ENCODE data around the gene HMOX1.
"Not testable (repeated sequence)": the region's sequence is repeated elsewhere in the genome, so short reads cannot be mapped to it uniquely, and the experiment has no call there.

Gene HMOX1

DNA sequence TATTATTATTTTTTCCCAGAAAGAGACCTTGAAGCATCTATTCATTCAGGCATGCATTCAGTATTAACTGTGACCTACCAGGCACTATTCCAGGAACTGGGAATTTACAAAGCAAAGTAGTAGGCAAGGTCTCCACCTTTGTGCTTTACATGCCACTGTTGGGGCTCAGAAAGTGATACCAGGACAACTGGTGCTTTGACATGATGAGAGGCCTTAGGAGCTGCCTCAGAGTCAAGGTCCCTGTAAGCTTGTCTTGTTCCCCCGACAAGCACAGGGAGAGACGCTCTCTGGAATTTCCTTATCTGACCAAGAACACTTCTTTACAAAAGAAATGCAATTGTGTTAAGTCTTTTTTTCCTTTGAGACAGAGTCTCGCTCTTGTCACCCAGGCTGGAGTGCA is 2.3 kb upstream of the HMOX1 start:
- DNase-seq (ENCODE audit: extremely low read depth in 1 of 2, low read depth in 1 of 2), result no peak

DNA sequence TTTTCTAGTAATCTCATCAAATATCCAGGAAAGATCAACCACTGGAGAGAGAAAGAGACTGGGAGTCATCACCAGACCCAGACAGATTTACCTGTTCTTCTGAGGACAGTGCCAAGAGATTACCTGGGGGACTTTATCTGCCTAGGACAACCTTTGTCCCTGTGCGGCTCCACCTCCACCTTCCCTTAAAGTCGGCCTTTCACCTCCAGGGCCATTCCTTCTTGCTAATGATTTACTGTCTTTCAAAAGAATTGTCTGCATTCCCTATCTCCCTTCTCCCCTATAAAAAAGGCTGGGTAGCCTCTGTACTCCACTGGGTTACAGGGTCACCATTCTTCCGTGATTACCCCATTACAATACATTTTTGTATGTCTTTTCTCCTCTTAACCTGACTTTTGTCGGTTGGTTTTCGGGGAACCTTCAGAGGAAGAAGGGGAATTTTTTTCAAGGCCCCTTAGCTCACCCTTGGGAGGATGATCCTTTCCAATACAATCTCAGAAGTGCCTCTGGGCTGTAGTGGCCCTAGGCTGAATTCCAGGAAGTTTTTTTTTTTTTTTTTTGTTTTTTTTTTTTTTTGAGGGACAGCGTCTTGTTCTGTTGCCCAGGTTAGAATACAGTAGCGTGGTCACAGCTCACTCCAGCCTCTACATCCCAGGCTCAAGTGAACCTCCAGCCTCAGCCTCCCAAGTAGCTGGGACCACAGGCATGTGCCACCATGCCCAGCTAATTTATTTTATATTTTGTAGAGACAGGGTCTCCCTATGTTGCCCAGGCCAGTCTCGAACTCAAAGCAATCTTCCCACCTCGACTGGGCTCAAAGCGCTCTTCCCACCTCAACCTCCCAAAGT is 1.5 kb upstream of the HMOX1 start:
- no peak for DNase-seq (ENCODE audit: extremely low read depth in 1 of 2, low read depth in 1 of 2)

DNA sequence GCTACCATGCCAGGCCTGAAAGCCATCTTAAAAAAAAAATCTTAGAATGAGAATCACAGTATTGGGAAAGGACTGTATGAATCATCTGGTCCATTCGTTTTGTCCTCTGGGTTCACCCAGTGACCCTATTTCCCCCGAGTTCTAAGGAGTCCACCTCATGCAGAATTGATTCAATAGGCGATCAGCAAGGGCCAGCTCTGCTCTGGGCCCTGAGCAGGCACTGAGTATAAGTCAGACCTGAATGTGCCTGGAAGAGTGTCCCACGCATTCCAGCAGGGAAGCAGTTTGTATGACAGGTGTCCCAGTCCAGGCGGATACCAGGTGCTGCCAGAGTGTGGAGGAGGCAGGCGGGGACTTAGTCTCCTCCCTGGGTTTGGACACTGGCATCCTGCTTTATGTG is 883 bp upstream of the HMOX1 start:
- no peak for DNase-seq (ENCODE audit: extremely low read depth in 1 of 2, low read depth in 1 of 2)

DNA sequence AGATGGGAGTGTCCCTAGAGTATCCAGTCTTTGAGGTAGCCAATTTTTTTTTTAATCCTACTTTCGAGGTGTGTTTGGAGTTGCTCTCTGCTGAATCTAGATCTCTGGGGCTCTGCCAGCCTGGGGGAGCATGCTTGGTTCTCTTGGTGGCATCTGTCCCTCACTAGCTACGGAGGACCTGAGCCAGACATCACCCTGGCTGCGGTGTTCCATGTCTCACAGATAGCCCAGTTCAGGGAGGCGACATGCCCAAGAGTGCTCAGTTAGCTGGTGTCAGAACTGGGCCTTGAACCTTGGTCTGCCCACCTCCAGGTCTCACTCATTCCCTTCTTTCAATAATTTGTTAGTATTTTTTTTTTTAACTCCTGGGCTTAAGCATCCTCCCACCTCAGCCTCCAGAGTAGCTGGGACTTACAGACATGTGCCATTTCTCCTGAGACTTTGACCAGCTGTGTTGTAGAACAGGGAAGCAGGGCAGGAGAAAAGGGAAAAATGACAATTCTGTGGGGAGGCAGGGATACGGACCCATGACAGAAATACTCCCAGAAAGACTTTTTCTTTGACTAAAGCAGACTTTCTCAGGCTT is 621 bp downstream of the HMOX1 start:
- DNase-seq (ENCODE audit: extremely low read depth in 1 of 2, low read depth in 1 of 2), result no peak

DNA sequence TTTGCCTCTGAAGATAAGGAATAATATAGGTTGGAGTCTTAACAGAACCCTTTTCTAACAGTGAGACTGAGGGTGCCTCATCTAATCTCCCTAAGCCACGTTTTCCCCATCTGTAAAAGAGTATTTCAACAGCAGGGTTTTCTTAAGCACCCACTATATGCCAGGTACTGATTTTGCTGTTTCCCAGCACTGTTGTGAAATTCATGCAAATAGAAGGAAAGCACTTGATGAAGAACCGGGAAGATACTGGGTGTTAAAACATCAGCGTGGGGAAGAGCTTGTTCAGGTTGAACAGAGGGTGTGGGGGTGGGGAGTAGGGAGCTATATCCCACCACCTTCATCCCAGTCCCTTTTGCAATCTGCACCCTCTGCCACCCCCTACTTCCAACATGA is 2.8 kb downstream of the HMOX1 start:
- no peak for DNase-seq (ENCODE audit: extremely low read depth in 1 of 2, low read depth in 1 of 2)

DNA sequence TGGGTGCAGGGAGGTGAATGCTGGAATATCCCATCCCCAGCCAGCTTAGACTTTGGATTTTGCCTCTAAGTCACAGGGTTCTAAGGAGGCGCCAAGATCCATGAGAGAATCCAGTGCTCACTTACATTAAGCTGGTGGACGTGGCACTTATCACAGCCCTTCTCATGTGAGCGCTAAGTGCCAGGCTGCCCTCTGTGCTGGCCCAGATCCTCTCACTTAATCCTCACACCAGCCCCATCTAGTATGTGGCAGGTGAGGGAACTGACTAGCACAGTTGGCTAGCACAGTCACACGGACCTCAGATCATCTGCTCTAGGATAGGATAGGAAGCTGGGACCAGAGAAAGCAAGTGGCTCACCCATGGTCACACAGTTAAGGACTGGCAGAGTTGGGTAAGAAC is 3.6 kb downstream of the HMOX1 start:
- DNase-seq (ENCODE audit: extremely low read depth in 1 of 2, low read depth in 1 of 2), result no peak

DNA sequence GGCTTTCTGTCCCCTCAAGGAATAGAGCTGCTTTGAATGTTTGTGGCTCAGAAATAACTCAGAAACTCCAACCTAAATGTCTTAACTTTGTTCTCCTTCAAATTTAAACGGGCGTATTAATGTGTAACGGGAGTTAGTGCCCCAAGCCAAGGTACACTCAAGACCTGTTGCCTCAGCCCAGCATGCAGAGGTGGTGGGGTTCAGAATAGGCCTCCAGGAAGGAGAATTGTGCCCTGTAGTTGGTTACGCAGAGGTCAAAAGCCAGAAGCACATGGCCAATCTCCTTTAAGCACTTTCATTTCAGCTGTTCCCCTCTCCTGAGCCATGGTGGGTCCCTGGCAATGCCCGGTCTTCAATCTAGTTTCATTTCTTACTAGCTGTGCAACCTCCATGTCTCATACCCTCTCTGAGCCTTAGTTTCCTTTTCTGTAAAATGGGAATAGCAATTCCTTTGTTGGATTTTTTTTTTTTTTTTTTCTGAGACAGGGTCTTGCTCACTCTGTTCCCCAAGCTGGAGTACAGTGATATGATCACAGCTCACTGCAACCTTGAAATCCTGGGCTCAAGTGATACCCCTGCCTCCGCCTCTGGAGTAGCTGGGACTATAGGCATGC is 4.2 kb downstream of the HMOX1 start:
- DNase-seq (ENCODE audit: extremely low read depth in 1 of 2, low read depth in 1 of 2), result no peak

DNA sequence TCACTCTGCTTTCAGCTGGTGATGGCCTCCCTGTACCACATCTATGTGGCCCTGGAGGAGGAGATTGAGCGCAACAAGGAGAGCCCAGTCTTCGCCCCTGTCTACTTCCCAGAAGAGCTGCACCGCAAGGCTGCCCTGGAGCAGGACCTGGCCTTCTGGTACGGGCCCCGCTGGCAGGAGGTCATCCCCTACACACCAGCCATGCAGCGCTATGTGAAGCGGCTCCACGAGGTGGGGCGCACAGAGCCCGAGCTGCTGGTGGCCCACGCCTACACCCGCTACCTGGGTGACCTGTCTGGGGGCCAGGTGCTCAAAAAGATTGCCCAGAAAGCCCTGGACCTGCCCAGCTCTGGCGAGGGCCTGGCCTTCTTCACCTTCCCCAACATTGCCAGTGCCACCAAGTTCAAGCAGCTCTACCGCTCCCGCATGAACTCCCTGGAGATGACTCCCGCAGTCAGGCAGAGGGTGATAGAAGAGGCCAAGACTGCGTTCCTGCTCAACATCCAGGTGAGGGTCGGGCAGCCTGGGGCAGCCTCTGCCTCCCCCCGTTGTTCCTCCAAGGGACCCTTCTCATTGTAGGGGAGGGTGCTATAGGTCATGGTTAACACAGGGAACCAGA is 5.9 kb downstream of the HMOX1 start:
- DNase-seq (ENCODE audit: extremely low read depth in 1 of 2, low read depth in 1 of 2), result no peak

DNA sequence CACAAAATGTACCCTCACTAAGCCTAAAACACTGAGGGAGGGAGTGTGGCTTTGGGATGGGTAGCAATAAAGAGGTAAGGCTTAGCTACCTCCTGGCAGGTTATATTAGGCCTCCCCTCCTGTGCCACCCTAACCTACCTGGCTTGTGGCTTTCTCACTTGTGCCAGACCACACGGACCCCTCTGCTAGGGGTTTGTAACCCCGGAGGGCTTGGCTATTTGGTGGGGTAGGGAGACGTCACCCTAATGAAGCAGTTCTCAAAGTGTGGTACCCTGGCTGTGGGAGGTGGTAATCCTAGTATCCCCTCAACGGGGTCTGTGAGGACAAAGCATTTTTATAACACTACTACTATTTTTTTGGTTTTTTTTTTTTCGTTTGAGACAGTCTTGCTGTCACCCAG is 10.0 kb downstream of the HMOX1 start:
- DNase-seq (ENCODE audit: extremely low read depth in 1 of 2, low read depth in 1 of 2), result no peak

DNA sequence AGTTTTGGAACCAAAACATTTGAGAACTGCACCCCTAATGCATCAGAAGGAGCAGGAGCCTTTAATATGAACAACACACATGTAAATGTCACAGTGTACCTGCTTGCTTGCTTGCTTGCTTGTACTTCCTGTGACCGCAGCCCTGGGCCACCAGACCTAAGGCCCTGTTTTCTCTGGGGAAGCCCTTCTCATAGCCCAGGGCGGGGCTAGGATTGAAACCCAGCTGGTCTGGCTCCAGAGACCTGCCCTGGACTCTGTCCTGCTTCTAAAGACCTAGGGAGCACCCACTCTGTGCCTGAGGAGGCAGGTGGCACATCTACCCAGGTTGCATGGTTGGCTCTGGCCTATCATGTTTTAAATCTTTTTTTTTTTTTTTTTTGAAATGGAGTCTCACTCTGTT is 11.5 kb downstream of the HMOX1 start:
- DNase-seq (ENCODE audit: extremely low read depth in 1 of 2, low read depth in 1 of 2), result no peak

DNA sequence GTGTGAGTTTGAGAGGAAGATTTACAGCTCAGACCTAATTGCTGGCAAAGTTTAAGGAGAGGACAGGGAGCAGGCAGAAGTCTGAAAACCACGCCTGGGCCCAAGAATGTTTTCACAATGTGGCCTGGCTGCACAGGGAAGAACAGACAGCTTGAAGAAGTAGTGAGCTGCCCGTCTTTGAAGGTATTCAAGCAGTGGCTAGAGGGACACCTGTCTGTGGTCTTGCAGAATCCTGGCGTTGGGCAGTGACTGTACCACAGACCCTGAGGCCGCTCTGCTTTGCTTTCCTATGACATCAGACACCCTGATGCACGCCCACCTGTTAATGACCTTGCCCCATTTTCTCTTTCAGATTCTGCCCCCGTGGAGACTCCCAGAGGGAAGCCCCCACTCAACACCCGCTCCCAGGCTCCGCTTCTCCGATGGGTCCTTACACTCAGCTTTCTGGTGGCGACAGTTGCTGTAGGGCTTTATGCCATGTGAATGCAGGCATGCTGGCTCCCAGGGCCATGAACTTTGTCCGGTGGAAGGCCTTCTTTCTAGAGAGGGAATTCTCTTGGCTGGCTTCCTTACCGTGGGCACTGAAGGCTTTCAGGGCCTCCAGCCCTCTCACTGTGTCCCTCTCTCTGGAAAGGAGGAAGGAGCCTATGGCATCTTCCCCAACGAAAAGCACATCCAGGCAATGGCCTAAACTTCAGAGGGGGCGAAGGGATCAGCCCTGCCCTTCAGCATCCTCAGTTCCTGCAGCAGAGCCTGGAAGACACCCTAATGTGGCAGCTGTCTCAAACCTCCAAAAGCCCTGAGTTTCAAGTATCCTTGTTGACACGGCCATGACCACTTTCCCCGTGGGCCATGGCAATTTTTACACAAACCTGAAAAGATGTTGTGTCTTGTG is 12.5 kb downstream of the HMOX1 start:
- no peak for DNase-seq (ENCODE audit: extremely low read depth in 1 of 2, low read depth in 1 of 2)

DNA sequence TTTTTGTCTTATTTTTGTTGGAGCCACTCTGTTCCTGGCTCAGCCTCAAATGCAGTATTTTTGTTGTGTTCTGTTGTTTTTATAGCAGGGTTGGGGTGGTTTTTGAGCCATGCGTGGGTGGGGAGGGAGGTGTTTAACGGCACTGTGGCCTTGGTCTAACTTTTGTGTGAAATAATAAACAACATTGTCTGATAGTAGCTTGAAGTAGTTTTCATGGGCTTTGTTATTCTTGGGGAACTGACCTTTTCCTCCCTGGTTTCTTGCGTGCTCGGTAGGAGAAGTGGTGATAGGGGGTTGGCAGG is 13.1 kb downstream of the HMOX1 start:
- DNase-seq (ENCODE audit: extremely low read depth in 1 of 2, low read depth in 1 of 2), result no peak

DNA sequence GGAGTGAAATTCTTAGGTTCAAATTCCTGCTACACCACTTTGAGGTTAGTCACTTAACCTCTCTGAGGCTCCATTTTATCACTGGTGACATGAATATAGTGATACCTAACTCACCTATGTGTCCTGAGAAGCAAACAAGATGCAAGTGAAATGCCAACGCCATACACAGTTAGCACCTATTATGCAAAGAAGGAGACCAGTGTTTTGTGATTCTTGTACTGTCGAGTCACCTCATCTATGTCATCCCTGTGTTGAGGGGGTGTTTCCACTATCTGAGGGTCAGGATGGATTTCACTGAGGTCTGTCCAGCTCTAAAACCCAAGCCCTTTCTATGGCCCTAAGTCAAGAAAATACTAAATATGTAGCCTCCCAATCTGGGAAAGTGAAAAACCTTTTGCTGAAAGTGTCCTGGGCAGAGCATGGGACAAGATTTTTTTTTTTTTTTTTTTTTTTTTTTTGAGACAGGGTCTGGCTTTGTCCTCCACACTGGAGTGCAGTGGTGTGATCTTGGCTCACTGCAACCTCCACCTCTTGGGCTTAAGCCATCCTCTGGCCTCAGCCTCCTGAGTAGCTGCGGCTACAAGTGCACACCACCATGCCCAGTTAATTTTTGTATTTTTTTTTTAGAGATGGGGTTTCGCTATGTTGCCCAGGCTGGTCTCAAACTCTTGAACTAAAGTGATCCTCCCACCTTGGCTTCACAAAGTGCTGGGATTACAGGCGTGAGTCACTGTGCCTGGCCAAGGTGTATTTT is 14.1 kb downstream of the HMOX1 start:
- DNase-seq (ENCODE audit: extremely low read depth in 1 of 2, low read depth in 1 of 2), result no peak

DNA sequence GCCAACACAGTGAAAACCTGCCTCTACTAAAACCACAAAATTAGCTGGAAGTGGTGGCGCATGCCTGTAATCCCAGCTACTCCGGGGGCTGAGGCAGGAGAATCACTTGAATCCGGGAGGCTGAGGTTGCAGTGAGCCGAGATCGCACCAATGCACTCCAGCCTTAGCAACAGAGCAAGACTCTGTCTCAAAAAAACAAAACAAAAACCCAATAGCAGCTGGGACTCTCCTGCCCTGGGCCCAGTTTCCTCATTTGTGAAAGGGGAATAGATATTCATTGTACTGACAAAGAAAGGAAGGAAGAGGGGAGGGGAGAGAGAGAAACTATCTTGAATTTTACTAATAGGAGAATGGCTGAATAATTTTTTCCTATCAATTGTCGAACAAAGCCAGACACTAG is 15.7 kb downstream of the HMOX1 start:
- not testable (repeated sequence) for DNase-seq (ENCODE audit: extremely low read depth in 1 of 2, low read depth in 1 of 2)

DNA sequence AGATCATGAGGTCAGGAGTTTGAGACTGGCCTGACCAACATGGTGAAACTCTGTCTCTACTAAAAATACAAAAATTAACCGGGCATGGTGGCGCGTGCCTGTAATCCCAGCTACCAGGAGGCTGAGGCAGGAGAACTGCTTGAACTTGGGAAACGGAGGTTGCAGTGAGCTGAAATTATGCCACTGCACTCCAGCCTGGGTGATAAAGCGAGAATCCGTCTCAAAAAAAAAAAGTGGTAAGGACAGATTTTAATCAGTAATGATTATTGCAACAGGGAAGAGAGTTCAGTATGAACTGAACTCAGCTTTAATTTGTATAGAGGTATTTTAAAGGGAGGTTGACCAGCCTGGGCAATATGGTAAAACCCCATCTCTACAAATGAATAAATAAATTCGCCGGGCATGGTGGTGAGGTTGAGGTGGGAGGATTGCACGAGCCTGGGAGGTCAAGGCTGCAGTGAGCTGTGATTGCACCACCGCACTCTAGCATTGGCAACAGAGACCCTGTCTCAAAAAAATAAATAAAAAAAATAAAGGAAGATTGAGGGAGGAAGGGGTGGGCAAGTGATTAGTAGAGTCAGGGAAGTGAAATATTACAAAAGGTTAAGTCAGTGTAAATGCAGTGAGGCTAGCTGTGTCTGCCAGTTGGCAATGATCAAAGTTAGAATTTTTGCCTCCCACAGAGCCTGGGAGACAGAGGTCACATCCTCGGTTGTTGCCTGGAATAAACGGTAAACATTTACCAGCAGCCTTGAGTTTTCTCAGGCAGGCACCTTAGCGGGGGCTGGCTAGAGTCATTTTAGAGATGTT is 16.4 kb downstream of the HMOX1 start:
- DNase-seq (ENCODE audit: extremely low read depth in 1 of 2, low read depth in 1 of 2), result no peak

DNA sequence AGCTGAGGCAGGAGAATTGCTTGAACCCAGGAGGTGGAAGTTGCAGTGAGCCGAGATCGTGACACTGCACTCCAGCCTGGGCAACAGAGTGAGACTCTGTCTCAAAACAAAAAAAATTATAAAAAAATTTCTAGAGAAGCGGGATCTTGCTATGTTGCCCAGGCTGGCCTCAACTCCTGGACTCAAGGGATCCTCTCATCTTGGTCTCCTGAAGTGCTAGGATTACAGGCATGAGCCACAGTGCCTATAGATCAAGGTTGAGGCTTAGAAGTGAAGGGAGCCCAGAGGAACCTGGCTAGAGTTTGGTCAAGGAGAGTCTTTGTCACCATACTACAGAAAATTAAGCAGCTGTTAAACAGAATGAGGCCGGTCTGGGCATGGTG is 17.7 kb downstream of the HMOX1 start:
- no peak for DNase-seq (ENCODE audit: extremely low read depth in 1 of 2, low read depth in 1 of 2)

DNA sequence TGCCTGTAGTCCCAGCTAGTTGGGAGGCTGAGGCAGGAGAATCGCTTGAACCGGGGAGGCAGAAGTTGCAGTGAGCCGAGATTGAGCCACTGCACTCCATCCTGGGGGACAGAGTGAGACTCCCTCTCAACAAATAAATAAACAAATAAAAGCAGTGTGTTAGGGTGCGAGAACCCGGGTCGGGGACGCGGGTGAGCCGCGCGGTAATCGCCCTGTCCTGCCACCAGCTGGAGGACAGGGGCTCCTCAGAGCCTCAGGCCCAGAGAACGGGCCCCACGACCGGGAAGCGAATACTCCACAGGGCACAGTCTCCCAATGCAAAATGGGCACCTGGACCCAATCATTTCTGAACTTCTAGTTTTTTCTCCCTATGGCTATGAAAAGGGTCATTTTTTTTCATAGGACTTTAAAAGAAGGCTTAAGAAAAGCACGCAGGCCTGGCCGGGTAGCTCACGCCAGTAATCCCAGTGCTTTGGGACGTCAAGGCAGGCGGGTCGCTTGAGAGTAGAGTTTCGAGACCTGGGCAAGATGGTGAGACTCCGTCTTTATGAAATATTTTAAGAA is 18.3 kb downstream of the HMOX1 start:
- DNase-seq (ENCODE audit: extremely low read depth in 1 of 2, low read depth in 1 of 2), result no peak

DNA sequence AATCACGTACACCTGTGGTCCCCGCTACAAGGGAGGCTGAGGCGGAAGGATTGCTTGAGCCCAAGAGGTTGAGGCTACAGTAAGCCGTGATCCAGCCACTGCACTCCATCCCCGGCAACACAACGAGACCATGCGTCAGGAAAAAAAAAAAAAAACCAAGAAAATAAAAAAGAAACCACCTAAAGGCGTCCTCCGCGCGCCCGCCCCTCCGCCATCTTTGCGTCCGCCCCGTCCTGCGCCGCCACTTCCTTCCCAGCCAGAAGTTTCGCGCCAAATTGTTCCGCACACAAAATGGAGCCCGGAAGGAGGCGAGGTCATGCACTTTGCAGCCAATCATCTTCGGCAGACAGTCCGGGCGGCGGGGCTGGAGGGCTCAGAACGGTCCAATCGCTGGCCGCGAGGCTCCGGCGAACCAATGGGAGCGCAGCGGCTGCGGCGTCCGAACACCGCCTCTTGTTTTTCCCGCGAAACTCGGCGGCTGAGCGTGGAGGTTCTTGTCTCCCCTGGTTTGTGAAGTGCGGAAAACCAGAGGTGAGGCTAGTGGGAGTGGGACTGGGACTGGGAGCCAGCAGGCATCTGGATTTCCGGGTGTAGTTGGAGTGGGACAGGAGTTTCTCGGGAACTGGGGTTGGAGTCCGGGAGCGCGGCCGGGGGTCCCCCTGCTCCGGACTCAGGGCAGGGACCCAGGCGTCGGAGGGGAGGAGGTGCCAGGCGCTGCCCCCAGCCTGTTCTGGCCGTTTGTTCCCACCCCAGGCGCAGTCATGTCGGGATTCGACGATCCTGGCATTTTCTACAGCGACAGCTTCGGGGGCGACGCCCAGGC is 19.0 kb downstream of the HMOX1 start, which contains the start of gene MCM5:
TSS of gene MCM5 (plus strand) at position 463 of the 823 bp plus-strand sequence. CDS start at position 762, 299 bp downstream.
- peak; percentile 93 for DNase-seq (ENCODE audit: extremely low read depth in 1 of 2, low read depth in 1 of 2)

Measured in activated CD8-positive, alpha-beta memory T cell treated with anti-CD3 and anti-CD28 coated beads for 1 hour (primary cell).